K562 (cell line): Measurements from ENCODE around the gene AP1AR. TPM values are rescaled to one million over a fixed set of nuclear protein-coding genes. Genes with fewer than 3 reads are reported as not detected.

Experiments
- ATAC-seq: fragments of 200-7000 bp; cut with Tn5 transposase; 3 replicates; pipeline ENCODE4 v1.9.1; 2020; ENCODE audit warnings: moderate library complexity
- BruUV-seq: library from RNA; stranded (reverse); fragments of 400-500 nt; replicated peaks from 2 replicates; lab custom pipeline; 2021; lab: Mats Ljungman, UMichigan
- CTCF ChIA-PET: fragments of 300-600 bp; formaldehyde crosslinking; extraction: SDS; loops from one replicate; lab custom pipeline; 2021; ENCODE audit warnings: low intra/inter-chr PET ratio; lab: Yijun Ruan, JAX
- POLR2A ChIA-PET: fragments of 300-600, 350-650 bp; sonication (Branson Sonifier 250); formaldehyde crosslinking; extraction: SDS; loops from one replicate; lab custom pipeline; 2021; ENCODE audit warnings: antibody characterized with exemption, inconsistent platforms; lab: Yijun Ruan, JAX
- DNase-seq, 4 experiments: peaks; one replicate each; pipeline versions ENCODE4 v3.0.0 to v3.0.0-alpha.2; 2011 to 2018; ENCODE audit warnings: low spot score in 3 of 4, mixed read lengths in 3 of 4; ENCODE audit errors: extremely low read depth in 1 of 4
- FAIRE-seq: peaks from 2 replicates; lab custom pipeline; 2011; peaks lifted over from hg19 to GRCh38; lab: Jason Lieb, UNC
- H2AFZ ChIP-seq: 2 replicates; pipeline ENCODE4 v1.6.0; 2011; ENCODE audit warnings: low read depth, low read length, control low read depth, inconsistent platforms
- H3K27ac ChIP-seq: fragments of 200-600 bp; 3 replicates; pipeline ENCODE4 v1.8.0; 2011; ENCODE audit warnings: low read depth, mild to moderate bottlenecking, control low read depth, inconsistent platforms, low read length, moderate library complexity, mixed read lengths; ENCODE audit errors: extremely low read depth
- H3K27me3 ChIP-seq, 2 experiments: fragments of 300-600 bp in 1 of 2; 2 replicates in 1 of 2; 3 replicates in 1 of 2; pipeline versions ENCODE4 v1.6.0 to v1.8.0; 2011; ENCODE audit warnings: inconsistent platforms in 2 of 2, low read length in 2 of 2, mild to moderate bottlenecking in 1 of 2, mixed read lengths in 1 of 2, moderate library complexity in 1 of 2; ENCODE audit not compliant: control insufficient read depth in 2 of 2, insufficient read depth in 2 of 2
- H3K36me3 ChIP-seq: fragments of 300-600 bp; 3 replicates; pipeline ENCODE4 v1.8.0; 2011; ENCODE audit warnings: mild to moderate bottlenecking, low read length, inconsistent platforms; ENCODE audit not compliant: control insufficient read depth, insufficient read depth
- H3K4me1 ChIP-seq, 2 experiments: fragments of 200-600 bp in 1 of 2; replicated peaks in 1 of 2; 2 replicates in 1 of 2; 3 replicates in 1 of 2; pipeline versions ENCODE4 v1.5.1 to v1.8.0; 2011; ENCODE audit warnings: inconsistent platforms in 2 of 2, low read length in 2 of 2, mild to moderate bottlenecking in 1 of 2, mixed read lengths in 1 of 2, moderate library complexity in 1 of 2; ENCODE audit not compliant: control insufficient read depth in 2 of 2, insufficient read depth in 2 of 2
- H3K4me2 ChIP-seq: 2 replicates; pipeline ENCODE4 v1.6.1; 2011; ENCODE audit warnings: low read length, control low read depth, inconsistent platforms, mixed read lengths; ENCODE audit not compliant: insufficient read depth
- H3K4me3 ChIP-seq: fragments of 200-600 bp; sonication (generic), shearing (Covaris generic); 2 replicates; pipeline ENCODE4 v1.5.1; 2016; ENCODE audit warnings: control low read depth, inconsistent platforms
- H3K79me2 ChIP-seq: fragments of 200-600 bp; 3 replicates; pipeline ENCODE4 v1.8.0; 2011; ENCODE audit warnings: low read length, inconsistent platforms; ENCODE audit not compliant: control insufficient read depth, insufficient read depth
- H3K9ac ChIP-seq, 2 experiments: 2 replicates each; pipeline versions ENCODE4 v1.6.0 to v1.6.1; 2011; ENCODE audit warnings: low read depth in 2 of 2, low read length in 2 of 2, control low read depth in 1 of 2, inconsistent platforms in 1 of 2, mild to moderate bottlenecking in 1 of 2, mixed read lengths in 1 of 2; ENCODE audit not compliant: insufficient read depth in 1 of 2
- H3K9me1 ChIP-seq: one replicate; pipeline ENCODE4 v1.6.0; 2011; ENCODE audit warnings: inconsistent platforms, mild to moderate bottlenecking, low read length, moderate library complexity; ENCODE audit not compliant: control insufficient read depth, insufficient read depth
- H3K9me3 ChIP-seq: replicated peaks from 2 replicates; pipeline ENCODE4 v1.5.1; 2011; ENCODE audit warnings: low read depth, low read length, inconsistent platforms; ENCODE audit not compliant: control insufficient read depth, insufficient read depth
- H4K20me1 ChIP-seq: replicated peaks from 2 replicates; pipeline ENCODE4 v1.6.1; 2011; ENCODE audit warnings: low read length, inconsistent platforms, mixed read lengths; ENCODE audit not compliant: control insufficient read depth, insufficient read depth
- ARNT ChIP-seq, 2 experiments: fragments of 450-650 bp; IDR thresholded peaks; 2 replicates each; pipeline ENCODE4 v1.6.1; 2016; ENCODE audit warnings: mild to moderate bottlenecking in 1 of 2
- CEBPB ChIP-seq: fragments of 450-650 bp; IDR thresholded peaks from 2 replicates; pipeline ENCODE4 v1.6.1; 2016; ENCODE audit warnings: missing genetic modification characterization, missing compliant biosample characterization
- CTBP1 ChIP-seq: fragments of 450-650 bp; IDR thresholded peaks from 2 replicates; pipeline ENCODE4 v1.6.1; 2016; ENCODE audit warnings: borderline replicate concordance
- HMBOX1 ChIP-seq: sonication (generic); IDR thresholded peaks from 2 replicates; pipeline ENCODE4 v1.6.1; 2016
- WGBS: fragments of 100-300 bp; shearing (Covaris generic); methylation state at CpG from one replicate; pipeline ENCODE4 v1.1.6; 2016; ENCODE audit warnings: low coverage, mixed read lengths; ENCODE audit not compliant: insufficient coverage; ENCODE audit errors: missing lambda C conversion rate; 5-methylcytosine and 5-hydroxymethylcytosine counted together
- in situ Hi-C: fragments of 300-500 bp; cut with MboI; formaldehyde crosslinking; loops from 4 replicates; pipeline ENCODE4 v1.15.0; 2018; ENCODE audit warnings: inconsistent platforms, mixed read lengths
- intact Hi-C: fragments of 100-400 bp; cut with micrococcal nuclease; formaldehyde crosslinking; loops from 2 replicates; pipeline ENCODE4 v1.14.2; 2022
- polyA plus RNA-seq, 8 experiments: library from polyadenylated mRNA; depleted of rRNA in 4 of 8; stranded (reverse) in 5 of 8; unstranded in 3 of 8; fragments of >200 nt; fragmentation: Nextera tagmentation in 2 of 8; fragmentation: Illumina TruSeq in 1 of 8; extraction: Ambion mirVana in 2 of 8; extraction: Trizol in 1 of 8; gene quantifications; 2 replicates each; pipeline versions ENCODE4 v1.2.1 to v1.2.3, GENCODE V29; 2011 to 2014; ENCODE audit warnings: inconsistent platforms in 1 of 8, missing spikeins in 1 of 8
- total RNA-seq, 7 experiments: library from RNA; depleted of rRNA in 6 of 7; stranded (reverse); fragments of >200 nt in 6 of 7; fragmentation: Illumina TruSeq in 2 of 7; extraction: Trizol in 2 of 7; gene quantifications; 2 replicates each; pipeline versions ENCODE4 v1.2.1 to v1.2.3, GENCODE V29; 2011 to 2021; ENCODE audit warnings: low replicate concordance in 1 of 7

AP1AR gene
- total and polyA plus RNA-seq, 9 of the 15 experiments (the other 6 are each of a cell fraction or from before 2014, with no cell fraction given) = 2.6 to 20.7 (median 12.2) TPM

- TF ChIP-seq HMBOX1 (peak; percentile 88), CTBP1 (peak; percentile 18; the same call in 1 of the 2 replicates)
These were observed 79.9 kb downstream of the AP1AR start (continued) for GRCh38 chr4:112311516-112311915.

GRCh38 chr4:112312610-112313239, 81.1 kb downstream of the AP1AR start:
- CTCF ChIA-PET = no interaction called here
- Histone ChIP-seq H3K27ac (no peak overlapping the region), H3K27me3 (no peaks in the 10 kb centered on the region; a peak in 1 of 5 replicates), H3K79me2 (no peaks in the 10 kb centered on the region), H3K36me3 (no peaks in the 10 kb centered on the region), H3K9ac (no peak overlapping the region), H3K4me3 (no peak overlapping the region), H3K4me1 (peaks cover 4 to 13% of the 10 kb centered on the region in 2 experiments)
- in situ Hi-C loops (no loop called here), intact Hi-C loops (no loop called here)
- FAIRE-seq = peak; percentile 19
- BruUV-seq = no TSS peak
- 49% methylated on average over 5 of the region's 5 CpGs for WGBS
- no peak for TF ChIP-seq ARNT (IDR thresholded peaks at IDR 0.05)
- peak; percentile 43 for TF ChIP-seq CEBPB (tag)
- TF ChIP-seq, all 486 proteins: peak for 1
- POLR2A ChIA-PET = no interaction called here
- H3K4me2 ChIP-seq = no peak overlapping the region; the same call in 1 of the 2 replicates
- H3K9me1 ChIP-seq = no peaks in the 10 kb centered on the region
- ATAC-seq = no peak
- H2AFZ ChIP-seq = peak overlapping the region; percentile 24; the same call in 1 of the 2 replicates
- no peak for DNase-seq
- no peaks in the 10 kb centered on the region; the same call in 1 of the 2 replicates for H4K20me1 ChIP-seq
- H3K9me3 ChIP-seq = no peaks in the 10 kb centered on the region
